IPS-NIHi11 (cell line): ENCODE data around the gene ITGA3.
A peak's percentile ranks its signal among the peaks of the same experiment; 100 is the strongest.

ENCODE experiments used
- DNase-seq: peaks from one replicate; pipeline ENCODE4 v3.0.0; 2012; ENCODE audit warnings: mixed read lengths, low spot score

The ITGA3 gene

GRCh38 chr17:50129728-50130558 is 74.0 kb downstream of the ITGA3 start, which contains the start of gene SAMD14:
TSS of gene SAMD14 (minus strand) at chr17:50130160. CDS start at chr17:50124959, 5,201 bp downstream.
- DNase-seq = peak; percentile 70

DNA sequence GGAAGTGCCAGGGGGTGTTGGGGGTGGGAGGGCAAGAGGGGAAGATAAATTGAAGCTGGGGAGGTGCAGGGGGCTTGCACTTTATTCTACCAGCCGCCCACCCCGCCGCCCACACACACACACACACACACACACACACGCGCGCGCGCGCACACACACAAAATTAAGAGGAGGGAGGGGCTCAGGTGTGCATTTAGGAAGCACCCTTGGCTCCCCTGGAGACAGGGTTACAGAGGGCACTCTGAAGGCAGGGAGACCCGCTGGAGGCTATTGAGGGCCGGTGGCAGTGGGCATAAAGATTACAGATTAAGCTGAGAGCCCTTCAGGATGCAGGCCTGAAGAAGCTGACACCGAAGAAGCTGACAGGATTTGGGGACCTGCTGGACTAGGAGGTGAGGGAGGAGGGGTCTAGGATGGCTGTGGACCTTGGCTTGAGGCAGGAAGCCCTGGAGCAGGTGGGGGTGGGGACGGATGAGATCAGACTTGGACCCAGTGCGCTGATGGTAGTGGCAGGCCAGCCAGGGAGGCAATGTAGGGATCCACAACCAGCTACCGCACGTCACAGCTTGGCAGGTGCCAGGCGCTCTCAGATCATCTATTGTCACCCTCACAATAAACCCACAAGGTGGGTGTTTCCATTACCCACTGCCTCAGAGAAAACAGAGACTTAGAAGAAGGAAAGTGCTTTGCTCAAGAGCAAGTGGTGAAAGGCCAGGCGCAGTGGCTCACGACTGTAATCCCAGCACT is 74.8 kb downstream of the ITGA3 start:
- peak; percentile 56 for DNase-seq

DNA sequence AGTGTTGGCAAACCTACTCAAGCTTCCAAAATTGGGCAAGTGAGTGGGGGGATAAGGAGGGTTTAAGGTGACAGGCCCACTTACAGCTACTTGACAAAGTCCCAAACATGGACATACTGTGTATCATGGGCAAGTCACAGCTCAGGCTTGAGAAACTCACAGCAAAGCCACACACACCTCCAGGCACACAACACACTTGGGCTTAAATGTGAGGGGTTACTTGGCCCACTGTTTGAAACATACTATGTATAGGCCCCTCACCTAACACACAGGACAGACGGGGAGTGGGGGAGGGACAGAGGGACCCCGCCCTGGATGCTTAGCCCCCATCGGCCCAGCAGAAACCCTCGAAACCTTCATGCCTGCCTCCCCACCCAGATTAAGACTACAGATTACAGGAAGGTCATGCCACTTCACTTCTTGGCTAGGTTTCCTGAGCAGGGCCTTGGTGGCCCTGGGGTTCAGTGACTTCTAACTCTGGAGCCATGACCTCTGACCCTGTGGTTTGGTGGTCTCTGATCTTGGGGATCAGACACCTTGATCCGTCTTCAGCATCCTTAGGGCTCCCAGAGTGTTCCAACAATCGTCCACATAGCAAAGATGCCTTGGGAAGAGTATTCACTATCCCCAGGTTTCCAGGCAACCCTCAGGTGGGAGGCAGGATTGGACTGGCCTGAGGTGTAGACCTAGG is 76.3 kb downstream of the ITGA3 start:
- no peak for DNase-seq

GRCh38 chr17:50133028-50133768 is 77.3 kb downstream of the ITGA3 start:
- no peak for DNase-seq

- peak; percentile 64 for DNase-seq
Measured at GRCh38 chr17:50133769-50134099, 77.8 kb downstream of the ITGA3 start.

DNA sequence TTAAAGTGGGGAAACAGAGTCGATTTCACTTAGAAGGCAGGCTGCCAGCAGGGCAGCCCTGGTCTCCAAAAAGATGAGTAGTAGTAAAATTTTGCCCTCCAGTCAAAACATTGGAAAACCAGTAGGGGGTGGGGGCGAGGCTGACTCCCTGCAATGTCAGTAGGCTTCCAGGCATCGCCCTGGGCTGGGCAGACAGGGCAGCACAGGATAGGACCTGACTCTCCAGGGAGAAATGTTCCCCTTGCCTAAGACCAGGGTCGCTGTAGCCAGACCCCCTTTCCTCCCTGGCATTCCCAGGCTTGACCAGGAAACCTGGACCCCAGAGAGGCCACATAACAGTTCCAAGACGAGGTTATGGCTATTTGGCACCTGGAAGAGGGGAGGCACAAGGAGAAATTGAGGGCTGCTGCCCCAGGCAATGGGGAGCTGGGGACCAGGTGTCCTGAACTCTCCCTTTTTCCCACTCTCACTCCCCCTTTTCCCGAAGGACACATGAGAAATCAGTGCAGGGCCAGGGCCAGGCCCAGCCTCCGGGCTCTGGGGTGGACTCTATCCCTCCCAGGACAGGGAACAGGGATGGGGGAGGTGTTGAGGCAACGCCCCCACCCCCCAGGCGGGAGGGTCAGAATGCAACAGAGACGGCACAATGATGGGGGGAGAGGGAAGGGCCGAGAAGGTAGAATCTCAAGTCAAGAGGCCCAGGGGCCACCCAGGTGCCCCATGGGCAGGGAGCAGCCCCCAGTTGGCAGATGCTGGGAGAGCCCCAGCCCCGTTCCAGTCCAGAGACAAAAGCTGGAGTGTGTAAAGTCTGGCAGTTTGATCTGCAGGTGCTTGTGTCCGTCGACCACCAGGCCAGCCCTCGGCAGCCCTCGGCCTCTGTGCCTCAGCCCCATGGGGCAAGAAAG is 78.5 kb downstream of the ITGA3 start:
- no peak for DNase-seq

- no peak for DNase-seq
Measured at GRCh38 chr17:50135316-50136095, 79.6 kb downstream of the ITGA3 start.

GRCh38 chr17:50136096-50136687 is 80.3 kb downstream of the ITGA3 start:
- no peak for DNase-seq

GRCh38 chr17:50137042-50137441 is 81.1 kb downstream of the ITGA3 start:
- DNase-seq = no peak

DNA sequence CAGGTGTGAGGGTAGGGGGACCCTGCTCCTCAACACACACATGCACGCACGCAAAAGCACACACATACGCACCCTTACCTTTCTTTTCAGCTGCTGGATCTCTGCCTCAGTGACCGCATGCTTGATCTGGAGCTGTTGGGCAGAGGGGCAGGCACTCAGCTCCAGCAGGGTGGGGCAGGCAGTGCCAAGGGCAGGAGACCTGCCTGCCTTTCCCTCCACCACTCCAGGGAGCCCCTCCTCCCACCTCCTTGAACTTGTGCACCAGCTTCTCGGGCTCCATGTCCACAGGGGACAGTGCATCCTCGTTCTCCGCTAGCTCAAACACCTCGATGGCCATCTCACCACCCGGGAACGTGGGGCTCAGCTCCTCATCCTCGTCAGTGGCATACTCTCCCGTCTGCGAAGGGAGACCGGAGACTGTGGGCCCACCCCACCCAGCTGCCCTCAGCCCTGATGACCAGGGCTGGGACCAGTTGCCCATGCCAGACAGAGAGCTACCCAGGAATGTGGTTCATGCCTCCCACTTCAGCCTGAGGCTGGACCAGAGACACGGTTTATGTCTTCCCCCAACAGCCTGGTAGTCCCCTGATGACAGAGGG is 83.4 kb downstream of the ITGA3 start:
- DNase-seq = no peak
